ENCODE data around the gene DGKH. TPM values are rescaled to one million over a fixed set of nuclear protein-coding genes. Genes with fewer than 3 reads are reported as not detected.
A peak's percentile ranks its signal among the peaks of the same experiment; 100 is the strongest.

The DGKH gene
- total RNA-seq, 1 donor from 2014 or later, result 16.0 TPM

DNA sequence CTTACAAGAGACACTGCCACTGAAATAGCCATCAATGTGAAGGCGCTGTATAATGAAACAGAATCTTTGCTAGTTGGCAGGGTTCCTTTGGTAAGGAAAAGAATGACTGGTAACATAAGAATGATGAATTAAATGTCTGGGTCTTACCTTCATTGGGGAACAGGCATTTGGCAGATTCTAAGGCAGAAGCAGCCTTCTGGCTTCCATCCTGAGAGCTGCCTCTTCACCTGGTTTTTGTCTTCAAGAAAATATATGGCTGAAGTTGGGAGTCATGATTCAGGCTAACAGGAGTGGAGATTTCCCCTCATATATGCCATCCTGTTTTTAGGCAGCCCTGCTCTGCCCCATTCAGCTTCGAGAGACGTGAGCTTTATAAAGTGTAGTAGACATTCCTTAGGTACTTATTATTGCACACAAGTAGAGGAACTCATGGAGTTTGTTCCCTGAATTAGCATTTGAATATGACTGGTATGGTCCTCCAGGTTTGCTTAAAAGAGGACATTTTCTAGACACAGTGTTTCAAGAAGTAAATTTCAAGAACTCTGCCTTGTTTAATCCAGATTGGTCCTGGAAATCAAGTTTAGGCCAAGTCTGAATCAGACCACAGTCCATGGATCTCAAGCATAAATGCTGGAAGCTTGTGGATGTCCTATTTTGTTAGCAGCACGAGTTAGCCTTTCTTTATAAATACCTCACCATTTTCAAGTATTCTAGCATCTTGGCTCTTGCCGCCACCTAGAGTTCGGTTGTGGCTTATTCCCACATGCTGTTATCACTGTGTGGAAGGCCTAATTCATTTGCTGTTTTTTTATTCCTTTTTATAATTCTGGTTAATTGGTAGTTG, 167.4 kb downstream of the DGKH start:
- H3K4me3 ChIP-seq, result no peak overlapping the region
- intact Hi-C loops (cut with DNase I), result no loop called here
- H3K36me3 ChIP-seq, result peaks cover 18 to 50% of the 10 kb centered on the region in 2 donors
- TF ChIP-seq, protein P1, sequence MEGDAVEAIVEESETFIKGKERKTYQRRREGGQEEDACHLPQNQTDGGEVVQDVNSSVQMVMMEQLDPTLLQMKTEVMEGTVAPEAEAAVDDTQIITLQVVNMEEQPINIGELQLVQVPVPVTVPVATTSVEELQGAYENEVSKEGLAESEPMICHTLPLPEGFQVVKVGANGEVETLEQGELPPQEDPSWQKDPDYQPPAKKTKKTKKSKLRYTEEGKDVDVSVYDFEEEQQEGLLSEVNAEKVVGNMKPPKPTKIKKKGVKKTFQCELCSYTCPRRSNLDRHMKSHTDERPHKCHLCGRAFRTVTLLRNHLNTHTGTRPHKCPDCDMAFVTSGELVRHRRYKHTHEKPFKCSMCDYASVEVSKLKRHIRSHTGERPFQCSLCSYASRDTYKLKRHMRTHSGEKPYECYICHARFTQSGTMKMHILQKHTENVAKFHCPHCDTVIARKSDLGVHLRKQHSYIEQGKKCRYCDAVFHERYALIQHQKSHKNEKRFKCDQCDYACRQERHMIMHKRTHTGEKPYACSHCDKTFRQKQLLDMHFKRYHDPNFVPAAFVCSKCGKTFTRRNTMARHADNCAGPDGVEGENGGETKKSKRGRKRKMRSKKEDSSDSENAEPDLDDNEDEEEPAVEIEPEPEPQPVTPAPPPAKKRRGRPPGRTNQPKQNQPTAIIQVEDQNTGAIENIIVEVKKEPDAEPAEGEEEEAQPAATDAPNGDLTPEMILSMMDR (IDR thresholded peaks at IDR 0.05), result peak in 1 of 3 experiments; percentile 18
- H3K27ac ChIP-seq, result no peak overlapping the region
- H3K27me3 ChIP-seq, result no peaks in the 10 kb centered on the region
- no peaks in the 10 kb centered on the region for H3K4me1 ChIP-seq
- DNase-seq (ENCODE audit: low spot score in 2 of 2), result no peak
- H3K9me3 ChIP-seq, result no peaks in the 10 kb centered on the region

DNA sequence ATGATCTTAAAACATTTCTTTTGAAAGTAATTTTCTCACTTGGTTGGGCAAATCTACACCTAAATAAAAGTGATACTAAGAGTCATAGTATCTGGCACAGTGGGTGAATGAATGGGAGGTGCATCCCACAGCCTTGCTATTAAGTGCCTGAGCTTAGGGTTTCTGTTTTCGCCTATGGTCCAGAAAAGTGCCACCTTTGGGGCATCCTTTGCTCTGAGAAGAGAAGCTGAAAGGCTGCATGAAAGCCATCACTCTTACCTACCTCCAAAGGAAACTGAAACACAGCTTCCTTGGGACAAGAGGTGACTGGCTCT, 167.9 kb downstream of the DGKH start:
- Histone ChIP-seq H3K4me3 (no peak overlapping the region), H3K4me1 (no peaks in the 10 kb centered on the region), H3K9me3 (no peaks in the 10 kb centered on the region), H3K27ac (no peak overlapping the region), H3K27me3 (no peaks in the 10 kb centered on the region), H3K36me3 (peaks cover 16 to 50% of the 10 kb centered on the region in 2 donors)
- intact Hi-C loops (cut with DNase I), result no loop called here
- TF ChIP-seq, protein P1 (IDR thresholded peaks at IDR 0.05), result no peak
- no peak for DNase-seq (ENCODE audit: low spot score in 2 of 2)

DNA sequence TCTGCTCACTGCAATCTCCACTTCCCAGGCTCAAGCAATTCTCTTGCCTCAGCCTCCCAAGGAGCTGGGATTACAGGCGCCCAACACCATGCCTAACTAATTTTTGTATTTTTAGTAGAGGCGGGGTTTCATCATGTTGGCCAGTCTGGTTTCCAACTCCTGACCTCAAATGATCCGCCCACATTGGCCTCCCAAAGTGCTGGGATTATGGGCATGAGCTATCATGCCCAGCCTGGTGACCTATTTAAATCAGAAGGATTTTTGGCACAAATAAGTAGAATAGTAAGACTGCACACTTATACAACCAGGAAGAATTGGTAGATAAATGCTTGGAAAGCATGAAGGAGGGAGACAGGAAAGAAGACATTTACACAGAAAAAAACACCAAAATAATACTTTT, 170.1 kb downstream of the DGKH start:
- Histone ChIP-seq H3K4me1 (no peaks in the 10 kb centered on the region), H3K27ac (no peak overlapping the region), H3K27me3 (no peaks in the 10 kb centered on the region), H3K9me3 (no peaks in the 10 kb centered on the region), H3K36me3 (peaks cover 18 to 54% of the 10 kb centered on the region in 2 donors), H3K4me3 (no peak overlapping the region)
- TF ChIP-seq, protein P1 (IDR thresholded peaks at IDR 0.05), result no peak
- intact Hi-C loops (cut with DNase I), result no loop called here
- DNase-seq (ENCODE audit: low spot score in 2 of 2), result no peak

DNA sequence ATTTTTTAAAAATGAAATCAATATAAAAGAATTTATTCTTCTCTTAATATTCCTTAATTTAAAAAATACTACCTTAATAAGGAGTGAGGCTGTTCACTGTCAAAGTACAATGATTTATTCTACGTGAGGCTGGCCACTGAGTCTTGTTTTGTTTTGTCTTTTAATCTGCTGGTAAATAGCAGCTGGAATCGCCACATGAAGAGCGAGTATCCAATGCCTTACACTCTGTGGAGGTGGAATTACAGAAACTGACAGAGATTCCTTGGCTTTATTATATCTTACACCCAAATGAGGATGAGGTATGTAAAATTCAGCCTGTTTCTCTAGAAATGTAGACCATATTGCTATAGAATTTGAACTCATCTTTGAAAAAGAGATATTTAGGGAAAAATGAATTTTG, 170.6 kb downstream of the DGKH start:
- Histone ChIP-seq H3K4me3 (no peak overlapping the region), H3K27ac (no peak overlapping the region), H3K9me3 (no peaks in the 10 kb centered on the region), H3K27me3 (no peaks in the 10 kb centered on the region), H3K36me3 (peaks cover 19 to 57% of the 10 kb centered on the region in 2 donors), H3K4me1 (no peaks in the 10 kb centered on the region)
- DNase-seq (ENCODE audit: low spot score in 2 of 2), result no peak
- TF ChIP-seq, protein P1 (IDR thresholded peaks at IDR 0.05), result no peak
- intact Hi-C loops (cut with DNase I), result no loop called here

DNA sequence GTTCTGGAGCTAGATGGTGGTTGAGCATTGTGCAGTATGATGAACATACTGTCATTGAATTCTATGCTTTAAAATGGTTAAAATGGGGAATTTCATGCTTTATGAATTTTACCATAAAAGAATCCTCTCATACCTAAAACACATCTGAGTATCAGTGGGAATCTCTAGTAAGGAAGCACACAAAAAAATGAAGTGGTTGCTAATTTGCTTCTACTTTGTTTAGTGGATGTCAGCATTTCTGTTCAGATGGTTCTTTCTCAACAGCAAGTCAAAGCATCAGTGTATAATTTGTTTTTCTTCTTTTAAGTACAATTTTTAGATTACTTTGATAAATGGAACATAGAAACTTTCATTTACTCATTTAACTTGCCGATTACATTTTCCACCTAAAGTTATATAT, 171.4 kb downstream of the DGKH start:
- TF ChIP-seq, protein P1 (IDR thresholded peaks at IDR 0.05), result no peak
- intact Hi-C loops (cut with DNase I), result no loop called here

More for the DNA sequence above, 171.4 kb downstream of the DGKH start:
- no peak overlapping the region for H3K4me3 ChIP-seq
- no peak for DNase-seq (ENCODE audit: low spot score in 2 of 2)
- H3K9me3 ChIP-seq, result no peaks in the 10 kb centered on the region
- H3K4me1 ChIP-seq, result no peaks in the 10 kb centered on the region
- H3K27ac ChIP-seq, result no peak overlapping the region
- H3K27me3 ChIP-seq, result no peaks in the 10 kb centered on the region
- peaks cover 17 to 62% of the 10 kb centered on the region in 2 donors for H3K36me3 ChIP-seq

Measured in ascending aorta (tissue), 2 donors.